HG02642 (cell line): ENCODE data around the gene VRK1.

Experiments
- ATAC-seq: cut with Tn5 transposase; IDR thresholded peaks from one replicate; pipeline ENCODE4 v1.9.1; 2021; ENCODE audit warnings: mild to moderate bottlenecking; ENCODE audit not compliant: unreplicated experiment, poor library complexity

VRK1 gene

GRCh38 chr14:96817750-96818666, 20.8 kb downstream of the VRK1 start:
- no peak for ATAC-seq

GRCh38 chr14:96821501-96821900, 24.3 kb downstream of the VRK1 start:
- ATAC-seq: no peak

- ATAC-seq: no peak
Observed at GRCh38 chr14:96823652-96824051, 26.5 kb downstream of the VRK1 start.

- no peak for ATAC-seq
Observed at GRCh38 chr14:96824283-96824682, 27.1 kb downstream of the VRK1 start.

GRCh38 chr14:96826818-96827217, 29.6 kb downstream of the VRK1 start:
- no peak for ATAC-seq

- no peak for ATAC-seq
Observed at GRCh38 chr14:96827290-96827689, 30.1 kb downstream of the VRK1 start.

GRCh38 chr14:96829791-96830190, 32.6 kb downstream of the VRK1 start:
- ATAC-seq: no peak

GRCh38 chr14:96830946-96831345, 33.8 kb downstream of the VRK1 start:
- no peak for ATAC-seq

- no peak for ATAC-seq
Observed at GRCh38 chr14:96832351-96832750, 35.2 kb downstream of the VRK1 start.

GRCh38 chr14:96838449-96838848, 41.3 kb downstream of the VRK1 start:
- no peak for ATAC-seq

GRCh38 chr14:96839251-96839650, 42.1 kb downstream of the VRK1 start:
- ATAC-seq: no peak

- no peak for ATAC-seq
Observed at GRCh38 chr14:96843137-96843536, 46.0 kb downstream of the VRK1 start.

GRCh38 chr14:96844857-96845570, 47.8 kb downstream of the VRK1 start:
- ATAC-seq: no peak

- ATAC-seq: no peak
Observed at GRCh38 chr14:96847451-96847850, 50.3 kb downstream of the VRK1 start.

GRCh38 chr14:96848011-96848410, 50.8 kb downstream of the VRK1 start:
- ATAC-seq: no peak

GRCh38 chr14:96849733-96850132, 52.6 kb downstream of the VRK1 start:
- ATAC-seq: no peak

GRCh38 chr14:96851694-96852381, 54.7 kb downstream of the VRK1 start:
- no peak for ATAC-seq

- ATAC-seq: no peak
Observed at GRCh38 chr14:96852823-96853422, 55.7 kb downstream of the VRK1 start.

GRCh38 chr14:96858643-96859042, 61.5 kb downstream of the VRK1 start:
- ATAC-seq: no peak

- ATAC-seq: no peak
Observed at GRCh38 chr14:96861568-96862310, 64.6 kb downstream of the VRK1 start.
